K562 (cell line): ENCODE results near the gene CTSL. TPM values are rescaled to one million over a fixed set of nuclear protein-coding genes. Genes with fewer than 3 reads are reported as not detected.

Experiments
- ATAC-seq: fragments of 200-7000 bp; cut with Tn5 transposase; 3 replicates; pipeline ENCODE4 v1.9.1; 2020; ENCODE audit warnings: moderate library complexity
- BruUV-seq: library from RNA; stranded (reverse); fragments of 400-500 nt; replicated peaks from 2 replicates; lab custom pipeline; 2021; lab: Mats Ljungman, UMichigan
- CTCF ChIA-PET: fragments of 300-600 bp; formaldehyde crosslinking; extraction: SDS; loops from one replicate; lab custom pipeline; 2021; ENCODE audit warnings: low intra/inter-chr PET ratio; lab: Yijun Ruan, JAX
- POLR2A ChIA-PET: fragments of 300-600, 350-650 bp; sonication (Branson Sonifier 250); formaldehyde crosslinking; extraction: SDS; loops from one replicate; lab custom pipeline; 2021; ENCODE audit warnings: antibody characterized with exemption, inconsistent platforms; lab: Yijun Ruan, JAX
- DNase-seq, 4 experiments: peaks; one replicate each; pipeline versions ENCODE4 v3.0.0 to v3.0.0-alpha.2; 2011 to 2018; ENCODE audit warnings: low spot score in 3 of 4, mixed read lengths in 3 of 4; ENCODE audit errors: extremely low read depth in 1 of 4
- FAIRE-seq: peaks from 2 replicates; lab custom pipeline; 2011; peaks lifted over from hg19 to GRCh38; lab: Jason Lieb, UNC
- H2AFZ ChIP-seq: 2 replicates; pipeline ENCODE4 v1.6.0; 2011; ENCODE audit warnings: low read depth, low read length, control low read depth, inconsistent platforms
- H3K27ac ChIP-seq: fragments of 200-600 bp; 3 replicates; pipeline ENCODE4 v1.8.0; 2011; ENCODE audit warnings: low read depth, mild to moderate bottlenecking, control low read depth, inconsistent platforms, low read length, moderate library complexity, mixed read lengths; ENCODE audit errors: extremely low read depth
- H3K27me3 ChIP-seq, 2 experiments: fragments of 300-600 bp in 1 of 2; 2 replicates in 1 of 2; 3 replicates in 1 of 2; pipeline versions ENCODE4 v1.6.0 to v1.8.0; 2011; ENCODE audit warnings: inconsistent platforms in 2 of 2, low read length in 2 of 2, mild to moderate bottlenecking in 1 of 2, mixed read lengths in 1 of 2, moderate library complexity in 1 of 2; ENCODE audit not compliant: control insufficient read depth in 2 of 2, insufficient read depth in 2 of 2
- H3K36me3 ChIP-seq: fragments of 300-600 bp; 3 replicates; pipeline ENCODE4 v1.8.0; 2011; ENCODE audit warnings: mild to moderate bottlenecking, low read length, inconsistent platforms; ENCODE audit not compliant: control insufficient read depth, insufficient read depth
- H3K4me1 ChIP-seq, 2 experiments: fragments of 200-600 bp in 1 of 2; replicated peaks in 1 of 2; 2 replicates in 1 of 2; 3 replicates in 1 of 2; pipeline versions ENCODE4 v1.5.1 to v1.8.0; 2011; ENCODE audit warnings: inconsistent platforms in 2 of 2, low read length in 2 of 2, mild to moderate bottlenecking in 1 of 2, mixed read lengths in 1 of 2, moderate library complexity in 1 of 2; ENCODE audit not compliant: control insufficient read depth in 2 of 2, insufficient read depth in 2 of 2
- H3K4me2 ChIP-seq: 2 replicates; pipeline ENCODE4 v1.6.1; 2011; ENCODE audit warnings: low read length, control low read depth, inconsistent platforms, mixed read lengths; ENCODE audit not compliant: insufficient read depth
- H3K4me3 ChIP-seq: fragments of 200-600 bp; sonication (generic), shearing (Covaris generic); 2 replicates; pipeline ENCODE4 v1.5.1; 2016; ENCODE audit warnings: control low read depth, inconsistent platforms
- H3K79me2 ChIP-seq: fragments of 200-600 bp; 3 replicates; pipeline ENCODE4 v1.8.0; 2011; ENCODE audit warnings: low read length, inconsistent platforms; ENCODE audit not compliant: control insufficient read depth, insufficient read depth
- H3K9ac ChIP-seq, 2 experiments: 2 replicates each; pipeline versions ENCODE4 v1.6.0 to v1.6.1; 2011; ENCODE audit warnings: low read depth in 2 of 2, low read length in 2 of 2, control low read depth in 1 of 2, inconsistent platforms in 1 of 2, mild to moderate bottlenecking in 1 of 2, mixed read lengths in 1 of 2; ENCODE audit not compliant: insufficient read depth in 1 of 2
- H3K9me1 ChIP-seq: one replicate; pipeline ENCODE4 v1.6.0; 2011; ENCODE audit warnings: inconsistent platforms, mild to moderate bottlenecking, low read length, moderate library complexity; ENCODE audit not compliant: control insufficient read depth, insufficient read depth
- H3K9me3 ChIP-seq: replicated peaks from 2 replicates; pipeline ENCODE4 v1.5.1; 2011; ENCODE audit warnings: low read depth, low read length, inconsistent platforms; ENCODE audit not compliant: control insufficient read depth, insufficient read depth
- H4K20me1 ChIP-seq: replicated peaks from 2 replicates; pipeline ENCODE4 v1.6.1; 2011; ENCODE audit warnings: low read length, inconsistent platforms, mixed read lengths; ENCODE audit not compliant: control insufficient read depth, insufficient read depth
- BRD4 ChIP-seq: fragments of 200-600 bp; sonication (generic); IDR thresholded peaks from 2 replicates; pipeline ENCODE4 v1.6.1; 2017; ENCODE audit warnings: inconsistent platforms
- CREM ChIP-seq: IDR thresholded peaks from 2 replicates; pipeline ENCODE4 v1.6.1; 2014; ENCODE audit warnings: antibody characterized with exemption, low read depth
- MAFK ChIP-seq: IDR thresholded peaks from 2 replicates; pipeline ENCODE4 v1.6.1; 2011; ENCODE audit warnings: low read length, improper control_type of control experiment
- MBD2 ChIP-seq: sonication (generic); IDR thresholded peaks from 2 replicates; pipeline ENCODE4 v1.6.1; 2016; ENCODE audit warnings: low read depth, borderline replicate concordance
- MED1 ChIP-seq: sonication (generic); formaldehyde crosslinking; IDR thresholded peaks from 2 replicates; pipeline ENCODE4 v1.8.1; 2023; ENCODE audit warnings: missing genetic modification reagents, borderline replicate concordance
- NFYB ChIP-seq: IDR thresholded peaks from 2 replicates; pipeline ENCODE4 v1.6.1; 2011; ENCODE audit warnings: mild to moderate bottlenecking, moderate library complexity; ENCODE audit not compliant: insufficient read length; ENCODE audit errors: extremely low read depth
- REST ChIP-seq, 2 experiments: fragments of 450-650 bp; formaldehyde crosslinking in 1 of 2; IDR thresholded peaks; 2 replicates each; pipeline versions ENCODE4 v1.4.0 to v1.6.1; 2014 to 2020; ENCODE audit warnings: mild to moderate bottlenecking in 2 of 2, borderline replicate concordance in 1 of 2, low read depth in 1 of 2
- TCF3 ChIP-seq: sonication (generic); formaldehyde crosslinking; IDR thresholded peaks from 2 replicates; pipeline ENCODE4 v1.4.0; 2020; ENCODE audit warnings: mild to moderate bottlenecking, missing genetic modification reagents
- TEAD2 ChIP-seq: fragments of 450-650 bp; IDR thresholded peaks from 2 replicates; pipeline ENCODE4 v1.6.1; 2016; ENCODE audit warnings: missing genetic modification characterization, control low read depth, missing compliant biosample characterization
- TFAP4 ChIP-seq: sonication (generic); formaldehyde crosslinking; IDR thresholded peaks from 2 replicates; pipeline ENCODE4 v1.8.0; 2022; ENCODE audit warnings: missing genetic modification reagents, mild to moderate bottlenecking, moderate library complexity, borderline replicate concordance
- ZC3H4 ChIP-seq: sonication (generic); formaldehyde crosslinking; IDR thresholded peaks from 2 replicates; pipeline ENCODE4 v1.9.0; 2021; ENCODE audit warnings: missing genetic modification reagents, borderline replicate concordance
- ZNF316 ChIP-seq: fragments of 450-650 bp; IDR thresholded peaks from 2 replicates; pipeline ENCODE4 v1.6.1; 2016
- ZZZ3 ChIP-seq: fragments of 450-650 bp; IDR thresholded peaks from 2 replicates; pipeline ENCODE4 v1.6.1; 2016; ENCODE audit warnings: antibody characterized with exemption, mild to moderate bottlenecking, moderate library complexity
- WGBS: fragments of 100-300 bp; shearing (Covaris generic); methylation state at CpG from one replicate; pipeline ENCODE4 v1.1.6; 2016; ENCODE audit warnings: low coverage, mixed read lengths; ENCODE audit not compliant: insufficient coverage; ENCODE audit errors: missing lambda C conversion rate; 5-methylcytosine and 5-hydroxymethylcytosine counted together
- in situ Hi-C: fragments of 300-500 bp; cut with MboI; formaldehyde crosslinking; loops from 4 replicates; pipeline ENCODE4 v1.15.0; 2018; ENCODE audit warnings: inconsistent platforms, mixed read lengths
- intact Hi-C: fragments of 100-400 bp; cut with micrococcal nuclease; formaldehyde crosslinking; loops from 2 replicates; pipeline ENCODE4 v1.14.2; 2022
- polyA plus RNA-seq, 8 experiments: library from polyadenylated mRNA; depleted of rRNA in 4 of 8; stranded (reverse) in 5 of 8; unstranded in 3 of 8; fragments of >200 nt; fragmentation: Nextera tagmentation in 2 of 8; fragmentation: Illumina TruSeq in 1 of 8; extraction: Ambion mirVana in 2 of 8; extraction: Trizol in 1 of 8; gene quantifications; 2 replicates each; pipeline versions ENCODE4 v1.2.1 to v1.2.3, GENCODE V29; 2011 to 2014; ENCODE audit warnings: inconsistent platforms in 1 of 8, missing spikeins in 1 of 8
- total RNA-seq, 7 experiments: library from RNA; depleted of rRNA in 6 of 7; stranded (reverse); fragments of >200 nt in 6 of 7; fragmentation: Illumina TruSeq in 2 of 7; extraction: Trizol in 2 of 7; gene quantifications; 2 replicates each; pipeline versions ENCODE4 v1.2.1 to v1.2.3, GENCODE V29; 2011 to 2021; ENCODE audit warnings: low replicate concordance in 1 of 7

CTSL gene
- total and polyA plus RNA-seq, 9 of the 15 experiments (the other 6 are each of a cell fraction or from before 2014, with no cell fraction given), result 55.9 to 165 (median 93.7) TPM

- H3K27me3 ChIP-seq, result no peaks in the 10 kb centered on the region
- no peaks in the 10 kb centered on the region for H3K9me3 ChIP-seq
- H3K4me1 ChIP-seq, result peaks cover 10 to 14% of the 10 kb centered on the region in 2 experiments; a peak in 4 of 5 replicates
- peak overlapping the region; percentile 17; the same call in 1 of the 2 replicates for H2AFZ ChIP-seq
- H3K79me2 ChIP-seq, result no peaks in the 10 kb centered on the region
- no TSS peak for BruUV-seq
- ATAC-seq, result peak; percentile 51
- ChIA-PET POLR2A (interaction anchor here (1.5 kb wide), 1 partner anchor 28 kb away, joined by 5 read pairs; no protein-coding TSS in a partner anchor), CTCF (interaction anchor here (4.1 kb wide), 1 partner anchor 127 kb away, joined by 21 read pairs; no protein-coding TSS in a partner anchor)
- H4K20me1 ChIP-seq, result no peaks in the 10 kb centered on the region
- H3K9me1 ChIP-seq, result no peaks in the 10 kb centered on the region
- no peak for FAIRE-seq
- H3K4me3 ChIP-seq, result no peak overlapping the region
- no peak overlapping the region for H3K4me2 ChIP-seq
- in situ Hi-C loops, result loop anchor here (25.0 kb wide), 1 partner anchor 626 kb away; no protein-coding TSS in a partner anchor
- peak in 3 of 4 experiments; percentile 16 to 18 (median 18) for DNase-seq
- 62% methylated on average over 12 of the region's 14 CpGs for WGBS
- peaks cover 30% of the 10 kb centered on the region; the same call in 2 of the 3 replicates for H3K36me3 ChIP-seq
- H3K27ac ChIP-seq, result no peak overlapping the region
- intact Hi-C loops, result loop anchor here (2.0 to 10.0 kb wide), 2 partner anchors 41 to 359 kb away; partner anchors contain the start of gene CTSL
- H3K9ac ChIP-seq, result peak overlapping the region in 1 of 2 experiments; percentile 61; a peak in 2 of 4 replicates
- no peak for TF ChIP-seq NFYB
- TF ChIP-seq BRD4, result no peak
- TF ChIP-seq MBD2, result no peak
- no peak for TF ChIP-seq TFAP4 (CRISPR knock-in tag)
- TF ChIP-seq MAFK, result peak; percentile 5; the same call in 1 of the 2 replicates
- TF ChIP-seq TEAD2 (tag), result no peak
- no peak for TF ChIP-seq ZZZ3
- no peak for TF ChIP-seq REST (IDR thresholded peaks at IDR 0.05; ENCODE audit: borderline replicate concordance)
- no peak for TF ChIP-seq REST (CRISPR knock-in tag; IDR thresholded peaks at IDR 0.05; ENCODE audit: low read depth)
- no peak for TF ChIP-seq TCF3
- TF ChIP-seq ZNF316, result peak; percentile 30; the same call in 1 of the 2 replicates
- no peak for TF ChIP-seq CREM
- TF ChIP-seq ZC3H4 (CRISPR knock-in tag), result no peak
- no peak for TF ChIP-seq MED1 (CRISPR knock-in tag)
These were observed 39.9 kb upstream of the CTSL start for GRCh38 chr9:87685871-87686519.
